ENCODE measurements around the gene CYP8B1.

DNA sequence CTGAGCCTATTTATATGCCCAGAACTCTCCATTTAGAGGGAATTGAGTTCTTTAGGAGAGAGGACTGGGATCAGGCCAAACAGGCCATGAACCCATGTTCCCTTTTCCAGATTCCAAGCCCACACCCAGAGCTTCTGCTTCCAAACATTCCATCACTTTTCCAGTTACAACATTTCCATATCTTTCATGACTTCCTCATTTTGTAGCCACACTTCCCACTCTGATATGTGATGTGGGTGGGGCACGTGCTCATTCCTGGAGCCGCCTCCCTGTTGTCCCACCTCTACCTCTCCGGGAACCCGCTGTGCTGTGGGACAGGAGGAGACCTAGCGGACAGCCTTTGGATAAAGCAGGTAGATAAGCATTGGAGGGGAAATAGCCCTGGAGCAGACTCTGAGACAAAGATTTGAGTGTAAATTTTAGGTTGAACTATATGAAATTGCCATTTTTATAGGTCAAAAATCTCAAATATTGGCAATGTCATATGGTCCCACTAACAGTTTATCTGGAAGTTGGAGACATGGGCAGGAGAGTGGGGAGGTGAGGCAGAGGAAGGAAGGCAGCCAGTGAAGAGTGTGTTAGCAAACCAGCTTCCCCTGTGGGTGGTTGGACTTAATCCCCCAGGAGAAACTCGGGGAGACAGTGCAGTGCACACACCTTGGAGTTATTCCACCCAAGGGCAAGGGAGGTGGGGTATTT is 31.8 kb downstream of the CYP8B1 start:
- TF ChIP-seq, protein P1, sequence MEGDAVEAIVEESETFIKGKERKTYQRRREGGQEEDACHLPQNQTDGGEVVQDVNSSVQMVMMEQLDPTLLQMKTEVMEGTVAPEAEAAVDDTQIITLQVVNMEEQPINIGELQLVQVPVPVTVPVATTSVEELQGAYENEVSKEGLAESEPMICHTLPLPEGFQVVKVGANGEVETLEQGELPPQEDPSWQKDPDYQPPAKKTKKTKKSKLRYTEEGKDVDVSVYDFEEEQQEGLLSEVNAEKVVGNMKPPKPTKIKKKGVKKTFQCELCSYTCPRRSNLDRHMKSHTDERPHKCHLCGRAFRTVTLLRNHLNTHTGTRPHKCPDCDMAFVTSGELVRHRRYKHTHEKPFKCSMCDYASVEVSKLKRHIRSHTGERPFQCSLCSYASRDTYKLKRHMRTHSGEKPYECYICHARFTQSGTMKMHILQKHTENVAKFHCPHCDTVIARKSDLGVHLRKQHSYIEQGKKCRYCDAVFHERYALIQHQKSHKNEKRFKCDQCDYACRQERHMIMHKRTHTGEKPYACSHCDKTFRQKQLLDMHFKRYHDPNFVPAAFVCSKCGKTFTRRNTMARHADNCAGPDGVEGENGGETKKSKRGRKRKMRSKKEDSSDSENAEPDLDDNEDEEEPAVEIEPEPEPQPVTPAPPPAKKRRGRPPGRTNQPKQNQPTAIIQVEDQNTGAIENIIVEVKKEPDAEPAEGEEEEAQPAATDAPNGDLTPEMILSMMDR (IDR thresholded peaks at IDR 0.05), result no peak
- no peak for TF ChIP-seq POLR2A (IDR thresholded peaks at IDR 0.05)
